A673 (cell line): Measurements from ENCODE around the gene PTPN22.

Source experiments
- CTCF ChIP-seq: fragments of 300-800, 200-600 bp; sonication (generic); conservative IDR thresholded peaks from 2 replicates; pipeline ENCODE4 v1.5.1; 2017; ENCODE audit warnings: low read depth, mild to moderate bottlenecking, antibody characterized with exemption, low read length, moderate library complexity, mixed read lengths
- EZH2 ChIP-seq: fragments of 200-600 bp; sonication (generic); IDR thresholded peaks from 2 replicates; pipeline ENCODE4 v1.6.1; 2017; ENCODE audit warnings: borderline replicate concordance, low read depth, mild to moderate bottlenecking, mixed read lengths, antibody characterized with exemption, low read length; ENCODE audit not compliant: poor library complexity, severe bottlenecking

- TF ChIP-seq CTCF (no peak), EZH2 (no peak)
Observed at GRCh38 chr1:113876176-113876575, 4.7 kb upstream of the PTPN22 start.
